GM12801 (cell line): ENCODE results near the gene CD69.

Source experiments
- TF ChIP-seq, protein P1 (sequence below): IDR thresholded peaks from one replicate; pipeline ENCODE4 v1.5.1; 2011; ENCODE audit warnings: control low read depth; ENCODE audit not compliant: insufficient read length; ENCODE audit errors: extremely low read depth

Gene CD69

DNA sequence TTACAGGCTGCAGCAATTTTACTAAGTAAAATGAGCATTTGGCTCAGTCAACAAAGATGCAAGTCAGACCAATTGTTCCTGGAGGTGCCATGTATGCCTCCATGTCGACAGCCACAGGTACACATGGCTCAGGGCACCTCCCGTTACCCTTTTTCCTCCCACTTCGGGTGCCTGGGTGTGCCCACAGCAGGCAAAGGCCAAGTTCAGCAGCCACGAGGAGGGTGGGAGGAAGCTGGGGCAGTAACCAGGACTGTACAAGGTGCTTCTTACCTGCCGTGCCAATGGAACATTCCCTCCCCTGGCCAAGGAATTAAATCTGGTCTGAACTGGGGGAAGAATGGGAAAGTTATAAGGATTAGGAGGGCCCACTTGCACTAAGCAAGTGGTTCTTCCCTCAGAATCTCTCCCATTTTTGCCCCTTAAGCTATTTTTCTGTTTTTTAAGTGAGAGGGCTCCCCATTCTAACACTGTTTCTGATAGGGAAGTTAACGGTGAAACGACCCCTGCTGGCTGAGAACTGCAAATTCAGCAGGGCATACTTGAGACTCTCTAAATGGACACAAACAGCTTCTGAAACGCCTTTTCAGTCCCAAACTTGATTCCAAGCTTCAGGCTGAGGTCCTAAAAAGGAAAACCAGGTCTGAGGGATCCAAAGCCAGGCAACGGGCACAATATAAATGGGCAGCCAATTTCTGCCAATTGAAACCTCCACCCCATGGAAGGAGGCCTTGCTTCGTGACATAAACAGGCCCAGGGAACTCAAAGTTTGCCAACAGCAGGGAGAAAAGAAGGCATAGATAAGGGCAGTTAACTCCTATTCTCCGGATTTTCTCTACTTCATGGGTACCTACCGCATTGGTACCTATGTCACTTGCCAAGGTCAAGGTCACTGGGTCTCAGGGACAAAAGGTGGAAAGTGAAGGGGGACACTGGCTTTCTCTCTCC is 52.6 kb downstream of the CD69 start:
- TF ChIP-seq, protein P1, sequence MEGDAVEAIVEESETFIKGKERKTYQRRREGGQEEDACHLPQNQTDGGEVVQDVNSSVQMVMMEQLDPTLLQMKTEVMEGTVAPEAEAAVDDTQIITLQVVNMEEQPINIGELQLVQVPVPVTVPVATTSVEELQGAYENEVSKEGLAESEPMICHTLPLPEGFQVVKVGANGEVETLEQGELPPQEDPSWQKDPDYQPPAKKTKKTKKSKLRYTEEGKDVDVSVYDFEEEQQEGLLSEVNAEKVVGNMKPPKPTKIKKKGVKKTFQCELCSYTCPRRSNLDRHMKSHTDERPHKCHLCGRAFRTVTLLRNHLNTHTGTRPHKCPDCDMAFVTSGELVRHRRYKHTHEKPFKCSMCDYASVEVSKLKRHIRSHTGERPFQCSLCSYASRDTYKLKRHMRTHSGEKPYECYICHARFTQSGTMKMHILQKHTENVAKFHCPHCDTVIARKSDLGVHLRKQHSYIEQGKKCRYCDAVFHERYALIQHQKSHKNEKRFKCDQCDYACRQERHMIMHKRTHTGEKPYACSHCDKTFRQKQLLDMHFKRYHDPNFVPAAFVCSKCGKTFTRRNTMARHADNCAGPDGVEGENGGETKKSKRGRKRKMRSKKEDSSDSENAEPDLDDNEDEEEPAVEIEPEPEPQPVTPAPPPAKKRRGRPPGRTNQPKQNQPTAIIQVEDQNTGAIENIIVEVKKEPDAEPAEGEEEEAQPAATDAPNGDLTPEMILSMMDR = no peak

DNA sequence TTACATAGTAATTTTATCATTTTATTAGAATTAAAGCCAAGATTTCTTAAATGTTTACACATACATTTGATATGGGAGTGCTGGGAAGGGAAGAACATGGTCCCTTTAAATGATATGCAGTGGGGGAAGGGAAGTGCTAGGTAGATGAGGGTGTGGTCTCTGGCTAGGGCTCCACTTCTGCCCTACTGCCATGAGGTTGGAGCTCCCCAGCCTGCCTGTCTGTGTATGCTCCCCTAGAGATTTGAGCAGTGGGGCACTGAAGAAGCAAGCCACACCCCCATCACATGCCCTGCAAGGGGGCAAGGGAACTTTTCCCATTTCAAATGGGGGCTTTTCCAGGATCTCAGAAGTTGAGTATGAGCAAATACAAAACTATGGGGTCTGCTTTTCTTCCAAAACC is 53.3 kb downstream of the CD69 start:
- TF ChIP-seq, protein P1 = no peak

DNA sequence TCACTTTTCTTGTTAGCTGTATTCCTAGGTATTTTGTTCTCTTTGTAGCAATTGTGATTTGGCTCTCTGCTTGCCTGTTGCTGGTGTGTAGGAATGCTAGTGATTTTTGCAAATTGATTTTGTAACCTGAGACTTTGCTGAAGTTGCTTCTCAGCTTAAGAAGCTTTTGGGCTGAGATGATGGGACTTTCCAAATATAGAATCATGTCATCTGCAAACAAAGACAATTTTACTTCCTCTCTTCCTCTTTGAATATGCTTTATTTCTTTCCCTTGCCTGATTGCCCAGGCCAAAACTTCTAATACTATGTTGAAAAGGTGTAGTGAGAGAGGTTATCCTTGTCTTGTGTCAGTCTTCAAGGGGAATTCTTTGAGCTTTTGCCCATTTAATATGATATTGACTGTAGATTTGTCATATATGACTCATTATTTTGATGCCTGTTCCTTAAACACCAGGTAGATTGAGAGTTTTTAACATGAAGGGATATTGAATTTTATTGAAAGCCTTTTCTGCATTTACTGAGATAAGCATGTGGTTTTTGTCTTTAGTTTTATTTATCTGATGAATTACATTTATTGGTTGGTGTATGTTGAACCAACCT is 54.5 kb downstream of the CD69 start:
- TF ChIP-seq, protein P1 = no peak
